T47D (cell line): ENCODE measurements around the gene SPTLC2.
"Not testable (repeated sequence)": the region's sequence is repeated elsewhere in the genome, so short reads cannot be mapped to it uniquely, and the experiment has no call there.

Experiments
- DNase-seq, 2 experiments: peaks; one replicate each; pipeline versions ENCODE4 v3.0.0 to v3.0.0-alpha.2; 2011 to 2012; ENCODE audit warnings: low read depth in 1 of 2, low spot score in 1 of 2
- JUND ChIP-seq: IDR thresholded peaks from 2 replicates; pipeline ENCODE4 v1.6.1; 2012; ENCODE audit warnings: low read depth
- in situ Hi-C: cut with HindIII; loops from 2 replicates; pipeline ENCODE4 v1.10.0; 2016; ENCODE audit warnings: low sequenced_read_pairs, low pct_unique_long_range_greater_than_20kb

SPTLC2 gene

DNA sequence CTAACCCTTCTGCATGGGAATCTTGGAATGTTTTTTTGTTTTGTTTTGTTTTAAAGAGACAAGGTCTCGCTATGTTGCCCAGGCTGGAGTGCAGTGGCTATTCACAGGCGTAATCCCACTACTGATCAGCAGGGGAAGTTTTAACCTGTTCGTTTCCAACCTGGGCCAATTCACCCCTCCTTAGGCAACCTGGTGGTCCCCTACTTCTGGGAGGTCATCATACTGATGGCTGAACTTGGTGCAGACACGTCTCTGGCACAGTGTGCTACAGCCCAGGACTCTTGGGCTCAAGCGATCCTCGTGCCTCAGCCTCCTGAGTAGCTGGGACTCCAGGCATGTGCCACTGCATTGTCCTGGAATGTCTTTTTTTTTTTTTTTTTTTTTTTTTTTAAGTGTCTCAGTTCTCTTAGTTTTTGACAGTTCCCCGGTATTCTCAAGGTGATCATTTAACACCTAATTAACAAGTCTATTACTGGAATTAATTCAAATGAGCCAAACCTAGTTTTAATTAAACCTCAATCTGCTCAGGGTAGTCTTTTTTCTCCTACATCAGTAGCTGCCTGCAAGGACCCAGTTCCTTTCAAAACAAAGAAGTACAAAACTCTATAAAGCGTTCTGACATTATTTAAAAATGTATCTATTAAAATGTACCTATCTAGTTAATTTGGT is 68.8 kb downstream of the SPTLC2 start:
- in situ Hi-C loops: no loop called here
- TF ChIP-seq JUND: no peak
- DNase-seq: no peak

DNA sequence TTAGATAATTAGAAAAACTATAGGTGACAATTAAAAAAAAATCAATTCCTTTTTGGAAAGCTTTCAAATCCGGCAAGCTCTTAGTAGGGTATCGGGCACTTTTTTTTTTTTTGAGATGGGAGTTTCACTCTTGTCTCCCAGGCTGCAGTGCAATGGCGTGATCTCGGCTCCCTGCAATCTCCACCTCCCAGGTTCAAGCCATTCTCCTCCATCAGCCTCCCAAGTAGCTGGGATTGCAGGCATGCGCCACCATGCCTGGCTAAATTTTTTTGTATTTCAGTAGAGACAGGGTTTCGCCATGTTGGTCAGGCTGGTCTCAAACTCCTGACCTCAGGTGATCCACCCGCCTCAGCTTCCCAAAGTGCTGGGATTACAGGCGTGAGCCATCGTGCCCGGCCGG is 71.3 kb downstream of the SPTLC2 start:
- in situ Hi-C loops, DNase-seq: not testable (repeated sequence)

DNA sequence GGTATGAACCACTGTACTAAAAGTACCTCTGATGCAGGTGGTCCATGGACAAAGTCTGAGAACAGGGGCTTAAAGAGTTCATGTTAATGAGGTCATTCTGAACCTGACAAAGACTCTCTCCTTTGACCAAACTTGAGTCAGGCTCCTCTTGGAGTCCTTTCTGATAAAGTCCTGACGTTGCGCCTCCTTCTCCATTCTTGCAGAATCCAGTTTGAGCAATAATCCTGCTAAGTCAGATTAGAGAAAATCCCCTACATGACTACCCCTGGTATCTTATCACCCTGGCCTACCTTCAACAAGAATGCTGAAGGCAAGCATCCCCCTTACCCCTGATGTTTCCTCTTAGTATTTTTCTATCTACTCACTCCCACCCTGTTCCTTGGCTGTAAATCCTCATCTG is 71.9 kb downstream of the SPTLC2 start:
- no peak for TF ChIP-seq JUND
- DNase-seq: no peak
- in situ Hi-C loops: no loop called here

DNA sequence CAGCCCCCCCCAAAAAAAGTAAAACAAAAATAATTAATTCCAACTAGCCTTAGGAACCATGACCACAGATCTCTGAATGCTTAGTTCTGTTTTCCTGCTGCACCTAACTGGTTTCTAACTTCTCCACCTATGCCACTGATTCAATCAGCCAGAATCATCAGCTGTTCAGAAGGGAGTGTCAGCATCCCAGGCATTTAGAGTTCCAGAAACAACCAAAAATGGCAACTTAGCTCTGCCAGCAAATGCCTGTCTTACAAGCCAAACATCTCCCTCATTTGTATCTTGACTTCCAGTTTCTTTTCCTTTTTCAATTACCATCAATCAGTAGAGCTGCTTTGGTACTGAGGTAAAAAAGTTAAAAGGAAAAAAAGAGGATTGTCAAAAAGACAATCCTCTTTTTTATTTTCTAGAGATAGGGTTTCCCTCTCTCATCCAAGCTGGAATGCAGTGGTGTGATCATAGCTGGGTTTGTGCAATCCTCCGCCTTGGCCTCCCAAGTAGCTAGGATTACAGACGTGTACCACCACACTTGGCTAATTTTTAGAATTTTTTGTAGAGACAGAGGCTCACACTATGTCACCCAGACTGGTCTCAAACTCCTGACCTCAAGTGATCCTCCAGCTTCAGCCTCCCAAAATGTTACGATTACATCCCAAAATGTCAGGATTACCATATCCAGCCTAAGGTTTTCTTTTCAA is 72.7 kb downstream of the SPTLC2 start:
- TF ChIP-seq JUND: no peak
- no peak for DNase-seq
- in situ Hi-C loops: no loop called here

DNA sequence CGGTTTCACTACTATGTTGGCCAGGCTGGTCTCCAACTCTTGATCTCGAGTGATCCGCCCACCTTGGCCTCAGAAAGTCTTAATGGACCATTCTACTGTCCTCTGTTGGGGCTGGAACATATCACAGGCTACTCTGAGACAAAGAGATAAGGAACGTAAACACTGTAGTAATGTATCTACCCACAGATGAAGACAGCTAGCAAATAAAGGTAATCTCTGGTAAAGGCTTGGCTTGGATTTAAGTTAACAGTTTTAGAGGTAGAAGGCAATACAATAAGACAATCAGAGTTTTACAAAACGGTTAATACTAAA is 73.2 kb downstream of the SPTLC2 start:
- in situ Hi-C loops: no loop called here
- TF ChIP-seq JUND: no peak
- DNase-seq: no peak

DNA sequence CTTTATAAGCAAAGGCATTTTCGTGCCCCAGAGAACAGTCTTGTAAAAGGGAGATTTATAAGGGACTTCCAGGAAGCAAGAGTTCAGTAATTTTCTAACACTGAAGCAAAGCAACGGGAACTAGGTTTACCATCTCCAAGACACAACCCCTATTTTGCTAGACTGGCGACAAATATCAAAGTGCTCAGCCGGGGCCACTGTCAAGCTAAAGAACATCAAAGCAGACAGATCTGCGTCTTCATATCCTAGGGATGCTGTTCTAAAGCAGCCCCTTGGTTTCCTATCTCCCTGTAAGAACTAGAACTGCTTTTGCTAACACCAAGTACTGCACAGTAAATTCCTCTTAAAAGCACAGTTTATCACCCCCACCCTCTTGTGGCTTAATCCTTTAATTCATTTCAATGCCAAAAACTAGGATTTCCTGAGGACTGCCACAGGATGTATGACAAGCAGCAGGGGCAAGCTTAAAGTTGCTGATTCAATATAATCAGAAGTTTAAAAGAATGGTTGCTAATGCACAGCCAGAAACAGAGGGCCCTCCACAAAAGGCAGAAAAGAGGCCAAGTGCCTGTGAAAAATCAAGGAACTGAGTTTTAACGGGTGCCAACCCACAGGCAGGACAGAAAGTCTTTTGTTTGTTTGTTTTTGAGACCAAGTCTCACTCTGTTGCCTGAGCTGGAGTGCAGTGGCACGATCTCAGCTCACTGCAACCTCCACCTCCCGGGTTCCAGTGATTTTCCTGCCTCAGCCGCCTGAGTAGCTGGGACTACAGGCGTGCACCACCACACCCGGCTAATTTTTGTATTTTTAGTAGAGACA is 73.8 kb downstream of the SPTLC2 start:
- TF ChIP-seq JUND: no peak
- DNase-seq: no peak
- in situ Hi-C loops: no loop called here

DNA sequence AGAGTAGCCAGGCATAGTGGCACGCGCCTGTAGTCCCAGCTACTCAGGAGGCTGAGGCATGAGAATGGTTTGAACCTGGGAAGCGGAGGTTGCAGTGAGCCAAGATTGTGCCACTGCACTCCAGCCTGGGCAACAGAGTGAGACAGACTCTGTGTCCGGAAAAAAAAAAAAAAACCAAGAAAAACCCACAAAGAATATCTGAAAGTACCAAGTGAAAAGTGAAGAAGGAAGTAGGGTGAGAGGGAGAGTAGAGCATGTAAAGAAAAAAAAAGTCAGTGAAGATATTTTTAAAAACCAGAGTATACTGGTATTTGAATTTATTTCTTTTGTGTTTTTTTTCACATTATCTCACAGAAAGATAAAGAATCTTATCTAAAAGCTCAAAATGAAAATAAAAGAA is 74.5 kb downstream of the SPTLC2 start:
- DNase-seq: no peak
- no peak for TF ChIP-seq JUND
- in situ Hi-C loops: no loop called here

DNA sequence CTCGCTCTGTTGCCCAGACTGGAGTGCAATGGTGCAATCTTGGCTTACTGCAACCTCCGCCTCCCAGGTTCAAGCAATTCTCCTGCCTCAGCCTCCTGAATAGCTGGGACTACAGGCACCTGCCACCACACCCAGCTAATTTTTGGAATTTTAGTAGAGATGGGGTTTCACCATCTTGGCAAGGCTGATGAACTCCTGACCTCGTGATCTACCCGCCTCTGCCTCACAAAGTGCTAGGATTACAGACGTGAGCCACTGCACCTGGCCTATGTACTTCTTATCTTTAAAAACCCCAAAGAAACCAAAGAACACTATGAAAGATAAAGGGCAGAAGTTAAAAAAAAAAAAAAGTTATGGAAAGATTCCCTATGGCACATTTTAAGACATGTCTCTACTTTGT is 79.5 kb downstream of the SPTLC2 start:
- in situ Hi-C loops, DNase-seq: not testable (repeated sequence)

DNA sequence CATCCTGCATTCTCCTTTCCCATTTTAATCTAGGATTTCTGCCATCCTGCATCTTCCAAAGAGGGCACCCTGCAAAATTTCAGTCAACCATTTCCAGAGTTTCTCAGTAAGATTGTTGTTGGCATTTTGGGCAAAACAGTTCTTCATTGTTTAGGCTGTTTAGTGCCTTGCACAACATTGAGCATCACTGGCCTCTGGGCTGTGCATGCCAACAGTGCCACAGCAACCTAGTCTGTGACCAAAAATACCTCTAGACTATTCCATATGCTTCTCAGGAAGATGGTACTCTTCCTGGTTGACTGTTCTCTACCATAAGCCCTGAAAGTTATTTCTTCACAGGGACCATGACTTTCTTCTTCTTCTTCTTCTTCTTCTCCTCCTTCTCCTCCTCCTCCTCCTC is 85.4 kb downstream of the SPTLC2 start:
- no peak for TF ChIP-seq JUND
- in situ Hi-C loops: no loop called here
- no peak for DNase-seq

DNA sequence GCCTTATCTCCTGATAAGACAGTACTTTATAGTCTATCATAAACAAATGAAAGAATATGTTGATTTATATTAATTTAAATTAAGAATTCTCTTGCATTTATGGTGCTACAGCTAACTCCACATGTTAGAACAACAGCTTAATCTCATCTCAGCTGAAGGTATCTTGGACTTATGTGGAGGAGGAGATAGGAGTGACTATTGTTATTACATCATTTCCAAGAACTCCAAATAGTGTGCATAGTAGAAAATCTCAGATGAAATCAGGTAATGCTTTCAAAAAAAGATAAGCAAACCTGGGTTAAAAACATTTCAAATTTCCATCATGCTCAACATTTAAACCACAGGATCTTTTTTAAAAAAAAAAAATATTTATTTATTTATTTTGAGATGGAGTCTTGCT is 86.5 kb downstream of the SPTLC2 start:
- no peak for DNase-seq
- in situ Hi-C loops: no loop called here
- TF ChIP-seq JUND: no peak

DNA sequence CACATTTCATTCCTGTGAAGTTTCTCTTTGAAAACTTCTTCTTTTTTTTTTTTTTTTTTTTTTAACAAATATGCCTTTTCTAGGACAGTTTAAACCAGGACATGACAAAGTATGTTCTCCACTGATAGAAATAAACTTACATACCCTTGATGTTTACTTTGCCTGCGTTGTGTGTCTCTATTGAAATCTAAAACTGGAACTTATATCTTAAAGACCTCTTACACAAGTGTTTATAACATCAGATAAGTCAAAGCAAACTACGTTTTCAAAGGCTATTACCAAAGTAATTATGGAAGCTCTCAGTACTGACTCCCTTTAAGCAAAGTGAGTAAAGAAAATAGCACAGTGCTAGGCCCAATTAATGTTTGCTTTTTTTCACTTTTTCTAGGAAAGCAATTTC is 87.2 kb downstream of the SPTLC2 start:
- in situ Hi-C loops: no loop called here
- DNase-seq: no peak
- TF ChIP-seq JUND: no peak

DNA sequence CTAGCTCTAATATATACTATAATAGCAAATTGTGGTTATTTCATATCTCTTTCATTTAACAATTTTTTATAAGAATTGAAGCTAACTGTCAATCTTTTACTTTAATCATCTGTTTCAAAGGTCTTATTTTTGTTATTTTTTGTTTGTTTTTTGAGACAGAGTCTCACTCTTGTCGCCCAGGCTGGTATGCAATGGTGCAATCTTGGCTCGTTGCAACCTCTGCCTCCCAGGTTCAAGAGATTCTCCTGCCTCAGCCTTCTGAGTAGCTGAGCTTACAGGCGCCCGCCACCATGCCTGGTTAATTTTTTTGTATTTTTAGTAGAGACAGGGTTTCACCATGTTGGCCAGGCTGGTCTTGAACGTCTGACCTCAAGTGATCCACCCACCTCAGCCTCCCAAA is 87.7 kb downstream of the SPTLC2 start:
- DNase-seq, in situ Hi-C loops: not testable (repeated sequence)

DNA sequence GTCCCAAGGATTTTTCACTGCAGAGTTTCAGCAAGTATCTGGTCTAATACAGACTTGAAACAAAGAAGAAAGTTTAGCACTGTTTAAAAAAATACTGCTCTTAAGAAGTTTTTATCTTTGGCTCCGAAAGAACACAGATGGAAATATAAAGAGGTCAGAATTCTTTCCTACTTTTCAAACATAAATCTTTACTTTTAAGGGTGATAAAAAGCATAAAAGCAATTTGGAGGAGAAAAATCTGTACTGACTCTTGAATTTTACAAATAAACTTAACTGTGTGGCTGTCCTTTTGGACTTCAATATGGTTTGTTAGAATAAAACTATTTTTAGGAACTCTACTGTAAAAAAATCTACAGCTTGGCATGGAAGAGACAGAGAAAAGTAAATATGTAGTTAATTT is 90.2 kb downstream of the SPTLC2 start:
- in situ Hi-C loops: no loop called here
- DNase-seq: no peak
- no peak for TF ChIP-seq JUND
